HG02970 (cell line): ENCODE measurements around the gene GLUD1.
"Not testable (repeated sequence)": the region's sequence is repeated elsewhere in the genome, so short reads cannot be mapped to it uniquely, and the experiment has no call there.

ENCODE experiments used
- ATAC-seq: cut with Tn5 transposase; IDR thresholded peaks from one replicate; pipeline ENCODE4 v1.9.1; 2021; ENCODE audit warnings: mild to moderate bottlenecking, moderate library complexity, moderate number of reproducible peaks; ENCODE audit not compliant: unreplicated experiment, low FRiP score

Gene GLUD1

GRCh38 chr10:87053577-87054181, 41.0 kb downstream of the GLUD1 start:
- ATAC-seq: no peak

- ATAC-seq: no peak
Observed at GRCh38 chr10:87053111-87053510, 41.5 kb downstream of the GLUD1 start.

GRCh38 chr10:87045434-87045938, 49.2 kb downstream of the GLUD1 start:
- no peak for ATAC-seq

- ATAC-seq: not testable (repeated sequence)
Observed at GRCh38 chr10:87043579-87043978, 51.1 kb downstream of the GLUD1 start.

GRCh38 chr10:87038786-87039185, 55.9 kb downstream of the GLUD1 start:
- no peak for ATAC-seq

- no peak for ATAC-seq
Observed at GRCh38 chr10:87038286-87038717, 56.3 kb downstream of the GLUD1 start.

- no peak for ATAC-seq
Observed at GRCh38 chr10:87036623-87037022, 58.0 kb downstream of the GLUD1 start.

GRCh38 chr10:87030912-87031635, 63.6 kb downstream of the GLUD1 start:
- ATAC-seq: no peak

- not testable (repeated sequence) for ATAC-seq
Observed at GRCh38 chr10:87030419-87030818, 64.2 kb downstream of the GLUD1 start.

- ATAC-seq: not testable (repeated sequence)
Observed at GRCh38 chr10:87026747-87027508, 67.7 kb downstream of the GLUD1 start.

GRCh38 chr10:87025285-87025958, 69.2 kb downstream of the GLUD1 start:
- ATAC-seq: not testable (repeated sequence)

GRCh38 chr10:87020056-87020455, 74.6 kb downstream of the GLUD1 start, which contains the start of gene FAM25A:
FAM25A (plus strand) TSS chr10:87020294; CDS start chr10:87020325, 31 bp downstream.
- ATAC-seq: not testable (repeated sequence)

- not testable (repeated sequence) for ATAC-seq
Observed at GRCh38 chr10:87019504-87019903, 75.1 kb downstream of the GLUD1 start.

- ATAC-seq: not testable (repeated sequence)
Observed at GRCh38 chr10:87019066-87019465, 75.6 kb downstream of the GLUD1 start.

GRCh38 chr10:87018127-87018526, 76.5 kb downstream of the GLUD1 start:
- ATAC-seq: not testable (repeated sequence)

- not testable (repeated sequence) for ATAC-seq
Observed at GRCh38 chr10:87014986-87015716, 79.5 kb downstream of the GLUD1 start.

GRCh38 chr10:87013528-87013927, 81.1 kb downstream of the GLUD1 start:
- ATAC-seq: not testable (repeated sequence)

- not testable (repeated sequence) for ATAC-seq
Observed at GRCh38 chr10:87009134-87009696, 85.4 kb downstream of the GLUD1 start.

- not testable (repeated sequence) for ATAC-seq
Observed at GRCh38 chr10:87008303-87008702, 86.3 kb downstream of the GLUD1 start.
